Prostate gland (tissue), 2 donors: ENCODE results near the gene NUDT1. TPM values are rescaled to one million over a fixed set of nuclear protein-coding genes. Genes with fewer than 3 reads are reported as not detected.

Source experiments
- DNase-seq: peaks from one replicate; pipeline ENCODE4 v3.0.0-alpha.2; 2019; ENCODE audit warnings: low spot score
- H3K27ac ChIP-seq, 2 donors: fragments of 200-600 bp; sonication (generic); 2 replicates each; pipeline ENCODE4 v1.5.1; 2017 to 2019
- H3K27me3 ChIP-seq: fragments of 200-600 bp; sonication (generic); replicated peaks from 2 replicates; pipeline ENCODE4 v1.5.1; 2019; ENCODE audit not compliant: insufficient read depth
- H3K36me3 ChIP-seq, 2 donors: fragments of 200-600 bp; sonication (generic); 1 replicate in 1 of 2; 2 replicates in 1 of 2; pipeline versions ENCODE4 v1.5.1 to v1.8.1; 2017 to 2019
- H3K4me1 ChIP-seq: fragments of 200-600 bp; sonication (generic); replicated peaks from 2 replicates; pipeline ENCODE4 v1.5.1; 2019
- H3K4me3 ChIP-seq, 2 donors: fragments of 200-600 bp; sonication (generic); 2 replicates each; pipeline ENCODE4 v1.5.1; 2017 to 2019
- H3K9me3 ChIP-seq: fragments of 200-600 bp; sonication (generic); 2 replicates; pipeline ENCODE4 v1.5.1; 2017
- POLR2A ChIP-seq: fragments of 450-650 bp; IDR thresholded peaks from one replicate; pipeline ENCODE4 v1.6.1; 2016; ENCODE audit warnings: antibody characterized with exemption, mild to moderate bottlenecking
- POLR2AphosphoS5 ChIP-seq: sonication (generic); formaldehyde crosslinking; IDR thresholded peaks from one replicate; pipeline ENCODE4 v1.6.1; 2017; ENCODE audit warnings: antibody characterized with exemption
- WGBS: methylation state at CpG from one replicate; pipeline ENCODE4 v1.1.5; 2018; 5-methylcytosine and 5-hydroxymethylcytosine counted together
- intact Hi-C: fragments of 100-400 bp; cut with DNase I; formaldehyde crosslinking; loops from one replicate; pipeline ENCODE4 v1.14.2; 2022
- total RNA-seq, 2 donors: library from RNA; depleted of rRNA; stranded (reverse); fragments of >200 nt; gene quantifications; one replicate each; pipeline ENCODE4 v1.1.0, GENCODE V29; 2016
- TF ChIP-seq, protein P1 (sequence below), 4 experiments: fragments of 200-600 bp in 2 of 4; fragments of 450-650 bp in 2 of 4; sonication (generic) in 2 of 4; IDR thresholded peaks; 1 replicate in 3 of 4; 2 replicates in 1 of 4; pipeline ENCODE4 v1.5.1; 2016 to 2019; ENCODE audit warnings: antibody characterized with exemption in 4 of 4, mild to moderate bottlenecking in 2 of 4, moderate library complexity in 2 of 4

Gene NUDT1
- total RNA-seq, 2 donors from 2014 or later = 18.1 to 35.3 TPM

DNA sequence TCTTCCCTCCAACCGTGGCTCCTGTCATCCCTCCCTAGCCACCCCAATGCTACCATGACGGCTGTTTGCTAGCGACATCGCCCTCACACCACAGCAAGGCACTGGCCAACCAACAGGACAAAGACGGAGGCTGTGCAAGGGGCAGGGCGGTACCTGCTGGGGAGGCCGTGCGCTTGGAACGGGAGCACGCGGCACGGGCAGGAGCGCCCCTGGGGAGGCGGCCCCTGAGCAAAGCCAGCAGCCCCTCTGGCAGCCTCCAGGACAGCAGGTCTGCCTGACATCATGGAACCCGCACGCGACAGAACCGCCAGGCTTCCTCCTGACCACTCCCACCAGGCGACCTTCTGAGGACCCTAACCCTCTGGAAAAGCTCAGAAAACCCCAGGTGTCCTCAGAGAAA is 22.0 kb upstream of the NUDT1 start:
- WGBS = 95% methylated on average over 19 of the region's 19 CpGs
- no peak overlapping the region for H3K4me3 ChIP-seq
- H3K36me3 ChIP-seq = peaks cover 0 to 20% of the 10 kb centered on the region in 2 donors
- TF ChIP-seq, protein P1, sequence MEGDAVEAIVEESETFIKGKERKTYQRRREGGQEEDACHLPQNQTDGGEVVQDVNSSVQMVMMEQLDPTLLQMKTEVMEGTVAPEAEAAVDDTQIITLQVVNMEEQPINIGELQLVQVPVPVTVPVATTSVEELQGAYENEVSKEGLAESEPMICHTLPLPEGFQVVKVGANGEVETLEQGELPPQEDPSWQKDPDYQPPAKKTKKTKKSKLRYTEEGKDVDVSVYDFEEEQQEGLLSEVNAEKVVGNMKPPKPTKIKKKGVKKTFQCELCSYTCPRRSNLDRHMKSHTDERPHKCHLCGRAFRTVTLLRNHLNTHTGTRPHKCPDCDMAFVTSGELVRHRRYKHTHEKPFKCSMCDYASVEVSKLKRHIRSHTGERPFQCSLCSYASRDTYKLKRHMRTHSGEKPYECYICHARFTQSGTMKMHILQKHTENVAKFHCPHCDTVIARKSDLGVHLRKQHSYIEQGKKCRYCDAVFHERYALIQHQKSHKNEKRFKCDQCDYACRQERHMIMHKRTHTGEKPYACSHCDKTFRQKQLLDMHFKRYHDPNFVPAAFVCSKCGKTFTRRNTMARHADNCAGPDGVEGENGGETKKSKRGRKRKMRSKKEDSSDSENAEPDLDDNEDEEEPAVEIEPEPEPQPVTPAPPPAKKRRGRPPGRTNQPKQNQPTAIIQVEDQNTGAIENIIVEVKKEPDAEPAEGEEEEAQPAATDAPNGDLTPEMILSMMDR (IDR thresholded peaks at IDR 0.05) = no peak
- TF ChIP-seq POLR2AphosphoS5 (no peak), POLR2A (no peak)
- no peaks in the 10 kb centered on the region for H3K27me3 ChIP-seq
- no peaks in the 10 kb centered on the region for H3K4me1 ChIP-seq
- no peak overlapping the region for H3K27ac ChIP-seq
- no peaks in the 10 kb centered on the region for H3K9me3 ChIP-seq
- no peak for DNase-seq
- intact Hi-C loops = no loop called here

DNA sequence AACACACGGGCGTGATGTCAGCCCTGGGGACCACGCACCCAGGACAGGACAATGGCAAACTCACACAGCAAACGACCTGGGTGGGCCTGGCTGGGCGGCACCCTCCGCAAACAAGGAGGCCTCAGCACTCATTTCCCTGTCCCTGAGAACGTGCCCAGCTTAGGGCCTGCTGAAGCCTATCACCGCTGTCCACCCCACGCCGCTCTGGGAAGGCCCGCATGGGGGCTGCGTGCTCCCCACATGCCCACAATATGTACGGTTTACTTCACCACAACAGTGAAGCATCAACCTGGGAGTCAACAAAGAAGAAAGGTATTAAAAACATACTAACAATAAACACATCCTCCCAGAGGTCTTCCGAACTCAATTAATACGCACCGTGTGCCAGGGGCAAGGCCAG is 21.5 kb upstream of the NUDT1 start:
- DNase-seq = no peak
- Histone ChIP-seq H3K4me3 (no peak overlapping the region), H3K4me1 (no peaks in the 10 kb centered on the region), H3K36me3 (peaks cover 0 to 20% of the 10 kb centered on the region in 2 donors), H3K27ac (no peak overlapping the region), H3K27me3 (no peaks in the 10 kb centered on the region), H3K9me3 (no peaks in the 10 kb centered on the region)
- intact Hi-C loops = no loop called here
- TF ChIP-seq POLR2A (no peak), POLR2AphosphoS5 (no peak)
- TF ChIP-seq, protein P1 (IDR thresholded peaks at IDR 0.05) = no peak
- 88% methylated on average over 16 of the region's 16 CpGs for WGBS

DNA sequence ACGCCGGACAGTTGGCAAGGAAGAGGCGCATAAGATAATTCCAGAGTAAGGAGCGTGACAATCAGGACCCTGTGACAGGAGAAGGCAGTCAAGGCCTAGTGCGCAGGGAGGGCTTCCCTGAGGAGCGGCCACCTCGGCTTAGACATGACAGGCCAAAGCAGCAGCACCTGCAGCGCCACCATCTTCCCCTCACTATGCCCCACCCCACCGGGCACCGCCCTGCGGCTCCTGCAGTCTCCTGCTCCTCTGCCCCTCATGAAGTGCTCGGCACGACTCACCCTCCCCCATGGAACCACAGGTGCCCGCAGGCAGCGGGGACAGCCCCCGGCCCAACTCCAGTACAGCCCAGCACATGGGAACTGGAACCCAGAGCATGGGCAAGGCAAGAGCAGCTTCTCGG is 21.1 kb upstream of the NUDT1 start:
- no peak for DNase-seq
- H3K36me3 ChIP-seq = peaks cover 0 to 16% of the 10 kb centered on the region in 2 donors
- TF ChIP-seq, protein P1 (IDR thresholded peaks at IDR 0.05) = no peak
- TF ChIP-seq POLR2A (no peak), POLR2AphosphoS5 (no peak)
- H3K27ac ChIP-seq = no peak overlapping the region
- 91% methylated on average over 16 of the region's 17 CpGs for WGBS
- intact Hi-C loops = no loop called here
- H3K4me1 ChIP-seq = no peaks in the 10 kb centered on the region
- no peaks in the 10 kb centered on the region for H3K27me3 ChIP-seq
- H3K4me3 ChIP-seq = no peak overlapping the region
- H3K9me3 ChIP-seq = no peaks in the 10 kb centered on the region

DNA sequence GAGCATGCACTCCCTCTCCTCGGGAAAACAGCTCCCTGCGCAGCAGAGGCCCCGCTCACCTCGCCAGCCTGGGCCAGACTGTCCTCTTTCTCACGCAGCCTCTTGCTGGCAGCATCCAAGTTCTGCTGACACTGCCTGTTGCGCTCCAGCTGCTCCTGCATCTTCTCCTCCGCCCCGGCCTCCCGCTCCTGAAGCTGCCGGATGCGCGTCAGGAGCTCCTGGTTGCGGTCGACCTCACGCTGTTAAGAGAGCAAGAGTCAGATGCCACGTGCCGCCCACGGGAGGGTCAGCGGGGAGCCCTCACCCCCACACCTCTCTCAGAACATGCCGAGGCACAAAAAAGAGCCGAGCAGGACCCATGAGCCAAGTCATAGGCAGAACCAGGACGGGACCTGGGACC is 19.5 kb upstream of the NUDT1 start:
- H3K4me1 ChIP-seq = no peaks in the 10 kb centered on the region
- no peak for DNase-seq
- intact Hi-C loops = no loop called here
- no peaks in the 10 kb centered on the region for H3K27me3 ChIP-seq
- peaks cover 0 to 3% of the 10 kb centered on the region in 2 donors for H3K36me3 ChIP-seq
- H3K27ac ChIP-seq = no peak overlapping the region
- 94% methylated on average over 21 of the region's 22 CpGs for WGBS
- no peaks in the 10 kb centered on the region for H3K9me3 ChIP-seq
- TF ChIP-seq POLR2A (no peak), POLR2AphosphoS5 (no peak)
- TF ChIP-seq, protein P1 (IDR thresholded peaks at IDR 0.05) = no peak
- H3K4me3 ChIP-seq = no peak overlapping the region

DNA sequence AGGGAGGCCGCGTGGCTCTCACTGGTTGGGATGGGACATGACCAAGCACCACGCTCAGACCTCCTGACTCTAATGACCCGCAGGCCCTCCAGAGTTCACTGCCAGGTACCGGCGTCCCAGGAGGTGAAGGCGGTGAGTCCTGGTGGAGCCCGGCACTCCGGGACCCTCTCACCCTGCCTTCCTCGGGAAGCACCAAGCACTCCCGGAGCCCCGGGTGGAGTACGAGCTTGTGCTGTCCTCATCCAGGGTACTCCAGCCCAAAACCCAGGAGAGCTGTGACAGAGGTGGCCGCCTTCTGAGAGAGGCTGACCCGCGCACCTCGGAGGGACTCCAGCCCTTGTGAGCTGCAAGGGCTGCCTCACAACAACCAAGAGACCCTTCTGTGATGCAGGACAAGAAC is 18.7 kb upstream of the NUDT1 start:
- Histone ChIP-seq H3K27me3 (no peaks in the 10 kb centered on the region), H3K36me3 (no peaks in the 10 kb centered on the region), H3K27ac (no peak overlapping the region), H3K4me1 (no peaks in the 10 kb centered on the region), H3K4me3 (no peak overlapping the region), H3K9me3 (no peaks in the 10 kb centered on the region)
- WGBS = 96% methylated on average over 9 of the region's 17 CpGs
- DNase-seq = no peak
- TF ChIP-seq, protein P1 (IDR thresholded peaks at IDR 0.05) = no peak
- TF ChIP-seq POLR2AphosphoS5 (no peak), POLR2A (no peak)
- intact Hi-C loops = no loop called here
